8988T (cell line): ENCODE measurements around the gene ALAD.
"Not testable (repeated sequence)": the region's sequence is repeated elsewhere in the genome, so short reads cannot be mapped to it uniquely, and the experiment has no call there.

Source experiments
- DNase-seq: peaks from one replicate; pipeline ENCODE4 v3.0.0; 2011

ALAD gene

DNA sequence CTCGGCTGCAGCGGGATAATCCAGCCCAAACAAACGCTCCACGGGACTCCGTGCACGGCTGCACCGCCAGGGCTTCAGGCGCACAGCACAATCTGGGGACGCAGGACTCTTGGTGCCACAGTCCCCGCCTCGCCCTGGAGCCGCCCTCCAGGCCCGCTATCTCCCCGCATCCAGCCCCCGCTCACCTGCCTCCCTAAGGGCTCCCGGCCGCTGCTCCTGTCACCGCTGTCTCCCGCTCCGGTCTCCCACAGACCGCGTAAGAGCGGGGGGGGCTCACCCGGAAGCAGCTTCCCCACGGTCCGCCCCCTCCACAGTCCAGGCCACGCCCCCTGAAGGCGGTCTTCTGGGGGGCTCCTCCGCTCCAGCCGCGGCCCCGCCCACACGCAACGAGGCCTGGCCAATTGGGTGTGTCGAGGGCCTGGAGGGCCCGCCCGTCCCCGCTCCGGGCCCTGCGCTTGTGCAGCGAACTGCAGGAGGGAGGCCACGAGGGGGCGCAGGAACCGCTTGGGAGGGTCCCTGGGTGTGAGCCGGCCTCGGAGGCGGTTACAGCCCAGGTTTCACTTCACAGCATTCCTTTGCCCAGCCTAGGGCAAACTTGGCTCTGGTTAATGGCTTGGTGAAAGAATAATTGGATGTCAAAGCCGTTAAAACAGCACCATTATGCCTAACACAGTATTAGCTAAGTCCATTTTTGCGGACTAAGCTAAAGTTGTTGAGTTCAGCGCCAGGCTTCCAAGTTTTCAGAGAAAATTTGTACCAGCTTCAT, at the start of gene ALAD:
TSS of gene ALAD (minus strand) at position 258 of the 766 bp plus-strand sequence. CDS start 7,725 bp downstream, outside the sequence.
- peak; percentile 89 for DNase-seq

DNA sequence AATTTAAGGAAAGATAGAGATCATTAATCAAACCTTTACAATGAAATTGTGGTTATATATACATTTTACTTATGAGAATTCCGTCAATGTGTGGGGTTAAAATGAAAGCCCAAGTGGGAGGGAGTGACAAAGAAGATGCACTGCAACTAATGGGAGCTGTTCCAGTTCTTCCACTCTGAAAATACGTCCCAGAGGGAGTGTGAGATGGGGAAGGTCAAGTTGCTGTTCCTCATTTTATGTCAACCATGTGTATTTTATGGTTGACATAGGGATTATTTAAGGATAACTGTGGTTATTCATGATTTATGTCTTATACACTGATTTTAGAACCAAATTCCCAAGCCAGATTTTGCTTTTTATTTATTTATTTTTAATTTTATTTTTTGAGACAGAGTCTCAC, 48.3 kb upstream of the ALAD start:
- no peak for DNase-seq

GRCh38 chr9:113446323-113446740, 45.2 kb upstream of the ALAD start:
- DNase-seq, result peak; percentile 37

GRCh38 chr9:113444736-113445135, 43.7 kb upstream of the ALAD start:
- no peak for DNase-seq

DNA sequence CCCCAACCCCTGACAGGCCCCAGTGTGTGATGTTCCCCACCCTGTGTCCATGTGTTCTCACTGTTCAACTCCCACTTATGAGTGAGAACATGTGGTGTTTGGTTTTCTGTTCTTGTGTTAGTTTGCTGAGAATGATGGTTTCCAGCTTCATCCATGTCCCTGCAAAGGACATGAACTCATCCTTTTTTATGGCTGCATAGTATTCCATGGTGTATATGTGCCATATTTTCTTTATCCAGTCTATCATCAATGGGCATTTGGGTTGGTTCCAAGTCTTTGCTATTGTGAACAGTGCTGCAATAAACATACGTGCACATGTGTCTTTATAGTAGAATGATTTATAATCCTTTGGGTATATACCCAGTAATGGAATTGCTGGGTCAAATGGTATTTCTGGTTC, 36.6 kb upstream of the ALAD start:
- DNase-seq, result not testable (repeated sequence)

- no peak for DNase-seq
Observed at GRCh38 chr9:113436728-113437515, 35.8 kb upstream of the ALAD start.

DNA sequence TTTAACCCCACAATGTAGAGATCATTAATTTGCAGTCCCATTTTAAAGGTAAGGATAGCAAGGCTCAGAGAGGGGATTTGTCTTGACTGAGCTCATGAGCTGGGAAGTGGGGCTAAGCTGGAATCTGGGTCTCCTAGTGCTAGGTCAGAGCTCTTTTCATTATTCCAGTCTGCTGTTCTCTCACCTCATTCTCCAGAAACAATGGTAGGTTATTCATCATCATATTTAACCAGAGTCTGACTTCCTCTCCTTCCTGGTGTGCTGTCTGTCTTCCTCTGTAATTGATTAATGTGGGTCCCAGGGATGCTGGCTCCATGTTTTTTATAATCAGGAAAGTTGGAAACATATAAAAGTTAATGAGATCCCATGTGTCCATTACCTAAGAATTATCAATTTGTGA, 30.1 kb upstream of the ALAD start:
- DNase-seq, result no peak

DNA sequence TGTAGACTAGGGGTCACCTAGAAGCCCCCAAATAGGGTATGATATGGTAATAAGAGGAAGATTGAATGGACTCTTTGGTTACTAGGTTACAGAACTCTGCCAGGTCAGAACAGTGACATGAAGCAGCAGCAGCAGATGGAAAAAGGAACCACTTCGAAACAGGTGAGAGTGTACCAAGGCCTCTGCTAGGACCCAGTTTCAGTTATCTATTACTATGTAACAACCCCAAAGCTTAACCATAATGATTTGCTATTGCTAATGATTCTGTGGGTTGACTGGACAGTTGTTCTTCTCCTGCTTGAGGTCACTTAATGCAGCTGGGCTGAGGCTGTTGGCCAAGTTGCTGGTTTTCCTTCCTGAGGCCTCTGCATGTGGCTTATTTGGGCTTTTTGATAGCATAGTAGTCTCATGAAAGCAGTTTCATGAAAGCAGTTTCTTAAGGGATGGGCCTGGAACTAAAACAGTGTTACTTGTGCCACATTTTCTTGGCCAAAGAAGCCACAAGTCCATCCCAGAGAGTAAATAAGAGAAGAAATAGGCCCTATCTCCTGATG, 27.1 kb upstream of the ALAD start:
- DNase-seq, result no peak

- DNase-seq, result no peak
Observed at GRCh38 chr9:113427629-113428028, 26.5 kb upstream of the ALAD start.

GRCh38 chr9:113426701-113427100, 25.6 kb upstream of the ALAD start:
- DNase-seq, result no peak

DNA sequence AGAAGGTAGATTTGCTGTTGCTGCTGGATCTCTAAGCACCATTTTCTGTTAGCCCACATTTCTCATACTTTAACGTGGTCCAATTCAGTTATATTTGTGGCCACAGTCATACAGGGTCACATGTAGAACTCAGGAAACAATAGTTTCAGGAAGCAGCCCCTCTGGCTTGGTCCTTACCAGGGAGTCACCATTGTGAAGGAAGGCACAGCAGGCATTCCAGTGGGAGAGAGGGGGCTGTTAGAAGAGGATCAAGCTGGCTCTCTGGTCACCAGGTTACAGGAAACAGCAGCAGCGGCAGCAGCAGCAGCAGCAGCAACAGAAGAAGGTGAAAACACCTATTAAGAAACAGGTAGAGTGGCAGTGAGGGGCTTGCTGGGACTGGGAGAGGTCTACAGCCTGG, 24.0 kb upstream of the ALAD start:
- no peak for DNase-seq

GRCh38 chr9:113421726-113422125, 20.6 kb upstream of the ALAD start:
- no peak for DNase-seq

GRCh38 chr9:113417370-113417769, 16.3 kb upstream of the ALAD start:
- DNase-seq, result no peak

DNA sequence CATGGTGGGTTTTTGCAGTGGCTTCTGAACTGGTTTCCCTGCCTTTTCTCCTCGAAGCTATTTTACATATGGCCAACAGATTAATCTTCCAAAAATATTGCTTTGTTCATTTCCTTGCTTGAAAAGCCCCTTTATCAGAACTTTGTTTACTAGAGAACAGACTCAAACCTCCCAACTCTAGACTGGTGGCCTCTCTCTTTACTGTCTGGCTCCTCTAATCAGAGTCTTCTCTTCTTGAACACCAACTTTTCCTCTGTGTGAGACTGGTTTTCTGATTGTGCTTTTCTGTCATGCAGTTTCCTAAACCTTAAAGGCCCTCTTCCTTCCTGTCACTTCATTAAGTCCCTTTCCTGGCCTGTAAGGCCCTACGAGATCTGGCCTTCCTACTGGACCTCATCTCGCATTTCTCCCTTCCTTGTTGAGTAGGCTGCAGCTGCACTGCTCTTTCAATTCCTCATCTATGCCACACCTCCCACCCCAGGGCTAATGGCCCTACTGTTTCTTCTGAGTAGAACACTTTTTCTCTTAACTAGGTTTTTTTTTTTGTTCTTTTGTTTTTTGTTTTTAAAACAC, 15.2 kb upstream of the ALAD start:
- no peak for DNase-seq

GRCh38 chr9:113410207-113410864, 9.3 kb upstream of the ALAD start, which contains the start of the genes C9orf43 and POLE3:
Gene C9orf43, plus strand, starts transcription at chr9:113410747. Its CDS starts 2,747 bp downstream, at chr9:113413494.
Gene POLE3, minus strand, starts transcription at chr9:113410675. Its CDS starts 382 bp downstream, at chr9:113410293.
- DNase-seq, result peak; percentile 79

GRCh38 chr9:113409883-113410206, 8.8 kb upstream of the ALAD start:
- no peak for DNase-seq

- DNase-seq, result no peak
Observed at GRCh38 chr9:113409481-113409880, 8.4 kb upstream of the ALAD start.

DNA sequence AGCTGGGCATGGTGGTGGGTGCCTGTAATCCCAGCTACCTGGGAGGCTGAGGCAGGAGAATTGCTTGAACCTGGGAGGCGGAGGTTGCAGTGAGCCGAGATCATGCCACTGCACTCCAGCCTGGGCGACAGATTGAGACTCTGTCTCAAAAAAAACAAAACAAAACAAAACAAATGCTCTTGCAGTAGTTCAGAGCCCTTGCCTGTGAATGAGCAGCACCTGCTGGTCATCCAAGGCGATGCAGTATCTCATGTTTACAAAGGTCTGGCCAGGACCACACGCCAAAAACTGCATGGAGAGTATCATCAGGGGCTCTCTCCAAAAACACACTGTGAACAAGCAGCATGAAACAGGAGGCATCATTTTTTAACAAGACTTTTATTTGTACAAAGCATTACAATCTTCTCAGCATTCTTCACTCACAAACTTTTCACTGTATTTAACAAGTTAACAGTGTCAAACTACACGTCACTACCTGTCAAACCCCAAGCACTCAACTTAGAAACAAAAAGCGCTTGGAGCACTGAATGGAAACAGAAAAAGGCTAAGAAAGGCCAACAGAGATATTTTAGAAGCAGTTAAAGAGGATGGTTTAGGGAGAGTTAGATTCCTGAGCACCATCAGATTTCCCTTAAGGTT, 5.9 kb upstream of the ALAD start:
- not testable (repeated sequence) for DNase-seq

DNA sequence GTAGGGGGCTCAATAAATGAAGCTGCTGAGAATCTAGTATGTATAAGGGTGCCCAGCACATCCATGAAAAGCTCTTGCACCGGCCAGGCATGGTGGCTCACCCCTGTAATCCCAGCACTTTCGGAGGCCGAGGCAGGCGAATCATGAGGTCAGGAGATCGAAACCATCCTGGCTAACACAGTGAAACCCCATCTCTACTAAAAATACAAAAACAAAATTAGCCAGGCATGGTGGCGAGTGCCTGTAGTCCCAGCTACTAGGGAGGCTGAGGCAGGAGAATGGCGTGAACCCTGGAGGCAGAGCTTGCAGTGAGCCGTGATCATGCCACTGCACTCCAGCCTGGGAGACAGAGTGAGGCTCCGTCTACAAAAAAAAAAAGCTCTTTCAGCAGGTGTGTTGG, 5.3 kb upstream of the ALAD start:
- DNase-seq, result not testable (repeated sequence)

- DNase-seq, result no peak
Observed at GRCh38 chr9:113403646-113404045, 2.6 kb upstream of the ALAD start.

- no peak for DNase-seq
Observed at GRCh38 chr9:113399646-113400200, 1.4 kb downstream of the ALAD start.

- DNase-seq, result no peak
Observed at GRCh38 chr9:113398796-113399195, 2.3 kb downstream of the ALAD start.
